Measurements from ENCODE around the gene LMOD3.

- no peak for TF ChIP-seq CTCF (IDR thresholded peaks at IDR 0.05)
- TF ChIP-seq POLR2AphosphoS5 (IDR thresholded peaks at IDR 0.05; ENCODE audit: low read depth, low read length), result no peak
- no peak for TF ChIP-seq TCF7L2 (IDR thresholded peaks at IDR 0.05; ENCODE audit: low read depth, low read length)
These were observed 24.8 kb downstream of the LMOD3 start for GRCh38 chr3:69097407-69098086.
